Measurements from ENCODE around the gene PRR33. TPM values are rescaled to one million over a fixed set of nuclear protein-coding genes. Genes with fewer than 3 reads are reported as not detected.

PRR33 gene
- total and polyA plus RNA-seq, 2 donors (not counting 3 experiments of a cell fraction or from before 2014, with no cell fraction given), result not detected

- H3K36me3 ChIP-seq (ENCODE audit: control insufficient read depth in 2 of 2, extremely low read depth in 1 of 2, insufficient read depth in 2 of 2, low read length in 2 of 2), result no peaks in the 10 kb centered on the region
- no peak overlapping the region for H3K9ac ChIP-seq (replicated peaks; ENCODE audit: extremely low read depth, insufficient read depth, low read length)
- dilution Hi-C loops (cut with MboI; ENCODE audit: extremely low pct_ligation_motif_present, low sequenced_read_pairs), result no loop called here
- no peak for DNase-seq (ENCODE audit: low read depth, low spot score)
- H3K4me1 ChIP-seq (ENCODE audit: control insufficient read depth, extremely low read depth, insufficient read depth, low read length), result no peaks in the 10 kb centered on the region
- CTCF ChIA-PET, result interaction anchor here (0.8 to 1.5 kb wide), 2 partner anchors 28 to 56 kb away, joined by 4 to 5 read pairs; no protein-coding TSS in a partner anchor
- no peaks in the 10 kb centered on the region for H3K9me3 ChIP-seq (replicated peaks; ENCODE audit: control insufficient read depth, insufficient read depth, low read length)
- no peaks in the 10 kb centered on the region for H3K27me3 ChIP-seq (ENCODE audit: control insufficient read depth in 2 of 2, insufficient read depth in 2 of 2, low read length in 2 of 2)
- BruUV-seq (replicated peaks), result no TSS peak
- H2AFZ ChIP-seq (ENCODE audit: low read depth, low read length), result no peak overlapping the region
- no peaks in the 10 kb centered on the region for H4K20me1 ChIP-seq (replicated peaks; ENCODE audit: control insufficient read depth, extremely low read depth, insufficient read depth, low read length)
- intact Hi-C loops (cut with micrococcal nuclease), result no loop called here
- H3K4me2 ChIP-seq (ENCODE audit: insufficient read depth, low read length), result no peak overlapping the region
- FAIRE-seq, result no peak
- POLR2A ChIA-PET, result no interaction called here
- H3K79me2 ChIP-seq (ENCODE audit: control insufficient read depth, insufficient read depth, low read length), result no peaks in the 10 kb centered on the region
- no peak overlapping the region for H3K27ac ChIP-seq (ENCODE audit: insufficient read depth, low read depth, low read length)
- H3K9me1 ChIP-seq (replicated peaks; ENCODE audit: control insufficient read depth, extremely low read depth, insufficient read depth, low read length), result no peaks in the 10 kb centered on the region
- no peak overlapping the region for H3K4me3 ChIP-seq (replicated peaks in 1 of 3; ENCODE audit: insufficient read depth in 1 of 3, low read depth in 1 of 3, low read length in 3 of 3)
- TF ChIP-seq MYC (IDR thresholded peaks at IDR 0.05; ENCODE audit: low read depth, low read length), result no peak
- TF ChIP-seq POLR2A (IDR thresholded peaks at IDR 0.05; ENCODE audit: low read depth, low read length), result no peak
- TF ChIP-seq GATA2 (IDR thresholded peaks at IDR 0.05; ENCODE audit: insufficient read depth, insufficient read length, low read depth, low read length), result no peak
- TF ChIP-seq FOS (IDR thresholded peaks at IDR 0.05; ENCODE audit: borderline replicate concordance, insufficient read depth, low read length), result no peak
- no peak for TF ChIP-seq CTCF (IDR thresholded peaks at IDR 0.05; ENCODE audit: extremely low read depth in 1 of 2, insufficient read depth in 1 of 2, low read depth in 1 of 2, low read length in 2 of 2)
- no peak for TF ChIP-seq EZH2 (IDR thresholded peaks at IDR 0.05; ENCODE audit: borderline replicate concordance, low read depth, low read length, severe bottlenecking)
- no peak for TF ChIP-seq MAX (IDR thresholded peaks at IDR 0.05; ENCODE audit: insufficient read depth, insufficient read length)
- no peak for TF ChIP-seq JUN (IDR thresholded peaks at IDR 0.05; ENCODE audit: borderline replicate concordance, insufficient read depth, insufficient read length, low read depth)
- no peak for TF ChIP-seq POLR2AphosphoS5 (IDR thresholded peaks at IDR 0.05; ENCODE audit: insufficient read depth, low read depth, low read length)
Measured at GRCh38 chr11:1938343-1939005, 46.8 kb upstream of the PRR33 start.
